ENCODE measurements around the gene MGAT5B.

MGAT5B gene

GRCh38 chr17:76924345-76925342 is 56.4 kb downstream of the MGAT5B start:
- no peak for DNase-seq (ENCODE audit: low read depth in 1 of 2, low spot score in 1 of 2)

- DNase-seq (ENCODE audit: low read depth in 1 of 2, low spot score in 1 of 2) = no peak
These were observed 57.3 kb downstream of the MGAT5B start for GRCh38 chr17:76925441-76925891.

- no peak for DNase-seq (ENCODE audit: low read depth in 1 of 2, low spot score in 1 of 2)
These were observed 58.1 kb downstream of the MGAT5B start for GRCh38 chr17:76926237-76926866.

- no peak for DNase-seq (ENCODE audit: low read depth in 1 of 2, low spot score in 1 of 2)
These were observed 59.4 kb downstream of the MGAT5B start for GRCh38 chr17:76927577-76927976.

- no peak for DNase-seq (ENCODE audit: low read depth in 1 of 2, low spot score in 1 of 2)
These were observed 59.8 kb downstream of the MGAT5B start for GRCh38 chr17:76927982-76928381.

GRCh38 chr17:76929148-76929547 is 60.9 kb downstream of the MGAT5B start:
- no peak for DNase-seq (ENCODE audit: low read depth in 1 of 2, low spot score in 1 of 2)

- DNase-seq (ENCODE audit: low read depth in 1 of 2, low spot score in 1 of 2) = no peak
These were observed 61.4 kb downstream of the MGAT5B start for GRCh38 chr17:76929601-76930000.

GRCh38 chr17:76930107-76930506 is 61.9 kb downstream of the MGAT5B start:
- no peak for DNase-seq (ENCODE audit: low read depth in 1 of 2, low spot score in 1 of 2)

- DNase-seq (ENCODE audit: low read depth in 1 of 2, low spot score in 1 of 2) = no peak
These were observed 64.5 kb downstream of the MGAT5B start for GRCh38 chr17:76932402-76933333.

GRCh38 chr17:76934561-76935320 is 66.5 kb downstream of the MGAT5B start:
- no peak for DNase-seq (ENCODE audit: low read depth in 1 of 2, low spot score in 1 of 2)

- DNase-seq (ENCODE audit: low read depth in 1 of 2, low spot score in 1 of 2) = no peak
These were observed 67.1 kb downstream of the MGAT5B start for GRCh38 chr17:76935331-76935730.

GRCh38 chr17:76937238-76937637 is 69.0 kb downstream of the MGAT5B start:
- no peak for DNase-seq (ENCODE audit: low read depth in 1 of 2, low spot score in 1 of 2)

GRCh38 chr17:76938009-76938408 is 69.8 kb downstream of the MGAT5B start:
- DNase-seq (ENCODE audit: low read depth in 1 of 2, low spot score in 1 of 2) = no peak

GRCh38 chr17:76940295-76940694 is 72.1 kb downstream of the MGAT5B start:
- no peak for DNase-seq (ENCODE audit: low read depth in 1 of 2, low spot score in 1 of 2)

GRCh38 chr17:76940738-76941350 is 72.6 kb downstream of the MGAT5B start:
- no peak for DNase-seq (ENCODE audit: low read depth in 1 of 2, low spot score in 1 of 2)

GRCh38 chr17:76943202-76943601 is 75.0 kb downstream of the MGAT5B start:
- no peak for DNase-seq (ENCODE audit: low read depth in 1 of 2, low spot score in 1 of 2)

GRCh38 chr17:76943781-76944213 is 75.6 kb downstream of the MGAT5B start:
- no peak for DNase-seq (ENCODE audit: low read depth in 1 of 2, low spot score in 1 of 2)

GRCh38 chr17:76944477-76944876 is 76.3 kb downstream of the MGAT5B start:
- DNase-seq (ENCODE audit: low read depth in 1 of 2, low spot score in 1 of 2) = no peak

- no peak for DNase-seq (ENCODE audit: low read depth in 1 of 2, low spot score in 1 of 2)
These were observed 78.0 kb downstream of the MGAT5B start for GRCh38 chr17:76946111-76946771.

Data from stimulated activated CD4-positive, alpha-beta T cell treated with anti-CD3 and anti-CD28 coated beads, Interleukin-15, amount 100 ng/mL, for 1 hour (primary cell).